Upper lobe of left lung (tissue), 6 donors: ENCODE results near the gene XPNPEP1. TPM values are rescaled to one million over a fixed set of nuclear protein-coding genes. Genes with fewer than 3 reads are reported as not detected.

Experiments
- ATAC-seq, 2 donors: fragments of 200-7000 bp; cut with Tn5 transposase; one replicate each; pipeline ENCODE4 v1.9.1; 2022; ENCODE audit warnings: mild to moderate bottlenecking in 2 of 2, moderate library complexity in 2 of 2; ENCODE audit not compliant: low FRiP score in 2 of 2
- DNase-seq, 2 donors: peaks; one replicate each; pipeline ENCODE4 v3.0.0-alpha.2; 2019 to 2020
- H3K27ac ChIP-seq, 4 donors: fragments of 200-600 bp; sonication (generic); one replicate each; pipeline ENCODE4 v1.5.1; 2016 to 2019
- H3K27me3 ChIP-seq, 4 donors: fragments of 200-600 bp; sonication (generic); one replicate each; pipeline ENCODE4 v1.5.1; 2017 to 2019
- H3K36me3 ChIP-seq, 4 donors: fragments of 200-600 bp; sonication (generic); one replicate each; pipeline ENCODE4 v1.5.1; 2016 to 2019
- H3K4me1 ChIP-seq, 4 donors: fragments of 200-600 bp; sonication (generic); one replicate each; pipeline ENCODE4 v1.5.1; 2018 to 2019
- H3K4me3 ChIP-seq, 4 donors: fragments of 200-600 bp; sonication (generic); one replicate each; pipeline ENCODE4 v1.5.1; 2017 to 2019; ENCODE audit warnings: mild to moderate bottlenecking in 2 of 4, moderate library complexity in 1 of 4
- H3K9me3 ChIP-seq, 4 donors: fragments of 200-600 bp; sonication (generic); one replicate each; pipeline ENCODE4 v1.5.1; 2018 to 2019
- CTCF ChIP-seq, 6 experiments: fragments of 450-650 bp in 4 of 6; fragments of 200-600 bp in 2 of 6; sonication (generic) in 2 of 6; IDR thresholded peaks; one replicate each; pipeline ENCODE4 v1.5.1; 2016 to 2019; ENCODE audit warnings: antibody characterized with exemption in 6 of 6
- EP300 ChIP-seq, 4 donors: sonication (generic); formaldehyde crosslinking; IDR thresholded peaks; one replicate each; pipeline ENCODE4 v1.5.1; 2017; ENCODE audit warnings: antibody characterized with exemption in 4 of 4, control low read depth in 2 of 4
- POLR2A ChIP-seq, 4 donors: fragments of 450-650 bp; IDR thresholded peaks; one replicate each; pipeline ENCODE4 v1.5.1; 2016 to 2017; ENCODE audit warnings: antibody characterized with exemption in 4 of 4, mild to moderate bottlenecking in 2 of 4
- POLR2AphosphoS5 ChIP-seq, 2 donors: sonication (generic); formaldehyde crosslinking; IDR thresholded peaks; one replicate each; pipeline ENCODE4 v1.5.1; 2017; ENCODE audit warnings: antibody characterized with exemption in 2 of 2
- WGBS, 2 donors: methylation state at CpG; one replicate each; pipeline ENCODE4 v1.1.5; 2017 to 2018; 5-methylcytosine and 5-hydroxymethylcytosine counted together
- total RNA-seq, 6 donors: library from RNA; depleted of rRNA in 4 of 6; stranded (reverse); fragments of >200 nt in 4 of 6; gene quantifications; one replicate each; pipeline versions ENCODE4 v1.1.0 to v1.2.1, GENCODE V29; 2016 to 2021
- donor health status: DM: no; HTN: no; CAD: no; lungs with moderate emphysema.
- donor health status: DM: no; HTN: yes; CAD: no; lungs with severe emphysema.

The XPNPEP1 gene
- total RNA-seq, 6 donors from 2014 or later = 40.6 to 132 (median 57.8) TPM

- H3K27ac ChIP-seq = no peak overlapping the region
- TF ChIP-seq CTCF (IDR thresholded peaks at IDR 0.05) (no peak), POLR2A (IDR thresholded peaks at IDR 0.05) (no peak), POLR2AphosphoS5 (IDR thresholded peaks at IDR 0.05) (no peak), EP300 (IDR thresholded peaks at IDR 0.05) (no peak)
- H3K36me3 ChIP-seq = no peaks in the 10 kb centered on the region
- ATAC-seq (no peak), DNase-seq (peak in 1 of 2 donors; percentile 32)
- no peaks in the 10 kb centered on the region for H3K27me3 ChIP-seq
- no peak overlapping the region for H3K4me3 ChIP-seq
- no peaks in the 10 kb centered on the region for H3K9me3 ChIP-seq
- peaks cover 4 to 19% (median 15%) of the 10 kb centered on the region in 4 donors for H3K4me1 ChIP-seq
- 75 to 76% methylated on average over 14 of the region's 14 CpGs for WGBS, 2 donors
Observed at GRCh38 chr10:109968953-109969759, 45.8 kb upstream of the XPNPEP1 start.

GRCh38 chr10:109967739-109968088 lies 44.4 kb upstream of the XPNPEP1 start:
- no peak overlapping the region for H3K4me3 ChIP-seq
- no peak for DNase-seq
- H3K9me3 ChIP-seq = no peaks in the 10 kb centered on the region
- no peak for ATAC-seq
- peak overlapping the region in 1 of 4 donors; percentile 48 for H3K27ac ChIP-seq
- TF ChIP-seq POLR2A (IDR thresholded peaks at IDR 0.05) = no peak
- TF ChIP-seq EP300 (IDR thresholded peaks at IDR 0.05) = no peak
- TF ChIP-seq POLR2AphosphoS5 (IDR thresholded peaks at IDR 0.05) = no peak
- no peak for TF ChIP-seq CTCF (IDR thresholded peaks at IDR 0.05)
- no peaks in the 10 kb centered on the region for H3K36me3 ChIP-seq
- no peaks in the 10 kb centered on the region for H3K27me3 ChIP-seq
- H3K4me1 ChIP-seq = peaks cover 4 to 19% (median 15%) of the 10 kb centered on the region in 4 donors

- WGBS, 2 donors = 62 to 67% methylated on average over 9 of the region's 9 CpGs
- ATAC-seq (no peak), DNase-seq (no peak)
- Histone ChIP-seq H3K9me3 (no peaks in the 10 kb centered on the region), H3K4me3 (no peak overlapping the region), H3K36me3 (no peaks in the 10 kb centered on the region), H3K4me1 (peaks cover 4 to 19% (median 15%) of the 10 kb centered on the region in 4 donors), H3K27ac (peak overlapping the region in 3 of 4 donors; percentile 14 to 48 (median 43)), H3K27me3 (no peaks in the 10 kb centered on the region)
- TF ChIP-seq POLR2A (IDR thresholded peaks at IDR 0.05) = no peak
- no peak for TF ChIP-seq CTCF (IDR thresholded peaks at IDR 0.05)
Observed at GRCh38 chr10:109966961-109967738, 43.8 kb upstream of the XPNPEP1 start.

GRCh38 chr10:109964318-109964717 lies 41.0 kb upstream of the XPNPEP1 start:
- ATAC-seq (no peak), DNase-seq (no peak)
- peaks cover 4 to 19% (median 15%) of the 10 kb centered on the region in 4 donors for H3K4me1 ChIP-seq
- no peak overlapping the region for H3K4me3 ChIP-seq
- H3K27me3 ChIP-seq = no peaks in the 10 kb centered on the region
- H3K36me3 ChIP-seq = no peaks in the 10 kb centered on the region
- H3K27ac ChIP-seq = no peak overlapping the region
- no peaks in the 10 kb centered on the region for H3K9me3 ChIP-seq
- WGBS, 2 donors = 84 to 87% methylated on average over 10 of the region's 10 CpGs
- no peak for TF ChIP-seq POLR2A (IDR thresholded peaks at IDR 0.05)

GRCh38 chr10:109963439-109963838 lies 40.1 kb upstream of the XPNPEP1 start:
- peaks cover 4 to 19% (median 15%) of the 10 kb centered on the region in 4 donors for H3K4me1 ChIP-seq
- TF ChIP-seq POLR2A (IDR thresholded peaks at IDR 0.05) (no peak), EP300 (IDR thresholded peaks at IDR 0.05) (no peak), CTCF (IDR thresholded peaks at IDR 0.05) (no peak), POLR2AphosphoS5 (IDR thresholded peaks at IDR 0.05) (no peak)
- no peak overlapping the region for H3K27ac ChIP-seq
- no peaks in the 10 kb centered on the region for H3K36me3 ChIP-seq
- no peaks in the 10 kb centered on the region for H3K27me3 ChIP-seq
- no peaks in the 10 kb centered on the region for H3K9me3 ChIP-seq
- peak in 1 of 2 donors; percentile 52 for ATAC-seq
- no peak overlapping the region for H3K4me3 ChIP-seq
- 85 to 92% methylated on average over 5 of the region's 5 CpGs for WGBS, 2 donors
- no peak for DNase-seq
